ENCODE results near the gene PRDM10.
"Not testable (repeated sequence)": the region's sequence is repeated elsewhere in the genome, so short reads cannot be mapped to it uniquely, and the experiment has no call there.

Gene PRDM10, protein sequence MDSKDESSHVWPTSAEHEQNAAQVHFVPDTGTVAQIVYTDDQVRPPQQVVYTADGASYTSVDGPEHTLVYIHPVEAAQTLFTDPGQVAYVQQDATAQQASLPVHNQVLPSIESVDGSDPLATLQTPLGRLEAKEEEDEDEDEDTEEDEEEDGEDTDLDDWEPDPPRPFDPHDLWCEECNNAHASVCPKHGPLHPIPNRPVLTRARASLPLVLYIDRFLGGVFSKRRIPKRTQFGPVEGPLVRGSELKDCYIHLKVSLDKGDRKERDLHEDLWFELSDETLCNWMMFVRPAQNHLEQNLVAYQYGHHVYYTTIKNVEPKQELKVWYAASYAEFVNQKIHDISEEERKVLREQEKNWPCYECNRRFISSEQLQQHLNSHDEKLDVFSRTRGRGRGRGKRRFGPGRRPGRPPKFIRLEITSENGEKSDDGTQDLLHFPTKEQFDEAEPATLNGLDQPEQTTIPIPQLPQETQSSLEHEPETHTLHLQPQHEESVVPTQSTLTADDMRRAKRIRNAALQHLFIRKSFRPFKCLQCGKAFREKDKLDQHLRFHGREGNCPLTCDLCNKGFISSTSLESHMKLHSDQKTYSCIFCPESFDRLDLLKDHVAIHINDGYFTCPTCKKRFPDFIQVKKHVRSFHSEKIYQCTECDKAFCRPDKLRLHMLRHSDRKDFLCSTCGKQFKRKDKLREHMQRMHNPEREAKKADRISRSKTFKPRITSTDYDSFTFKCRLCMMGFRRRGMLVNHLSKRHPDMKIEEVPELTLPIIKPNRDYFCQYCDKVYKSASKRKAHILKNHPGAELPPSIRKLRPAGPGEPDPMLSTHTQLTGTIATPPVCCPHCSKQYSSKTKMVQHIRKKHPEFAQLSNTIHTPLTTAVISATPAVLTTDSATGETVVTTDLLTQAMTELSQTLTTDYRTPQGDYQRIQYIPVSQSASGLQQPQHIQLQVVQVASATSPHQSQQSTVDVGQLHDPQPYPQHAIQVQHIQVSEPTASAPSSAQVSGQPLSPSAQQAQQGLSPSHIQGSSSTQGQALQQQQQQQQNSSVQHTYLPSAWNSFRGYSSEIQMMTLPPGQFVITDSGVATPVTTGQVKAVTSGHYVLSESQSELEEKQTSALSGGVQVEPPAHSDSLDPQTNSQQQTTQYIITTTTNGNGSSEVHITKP

DNA sequence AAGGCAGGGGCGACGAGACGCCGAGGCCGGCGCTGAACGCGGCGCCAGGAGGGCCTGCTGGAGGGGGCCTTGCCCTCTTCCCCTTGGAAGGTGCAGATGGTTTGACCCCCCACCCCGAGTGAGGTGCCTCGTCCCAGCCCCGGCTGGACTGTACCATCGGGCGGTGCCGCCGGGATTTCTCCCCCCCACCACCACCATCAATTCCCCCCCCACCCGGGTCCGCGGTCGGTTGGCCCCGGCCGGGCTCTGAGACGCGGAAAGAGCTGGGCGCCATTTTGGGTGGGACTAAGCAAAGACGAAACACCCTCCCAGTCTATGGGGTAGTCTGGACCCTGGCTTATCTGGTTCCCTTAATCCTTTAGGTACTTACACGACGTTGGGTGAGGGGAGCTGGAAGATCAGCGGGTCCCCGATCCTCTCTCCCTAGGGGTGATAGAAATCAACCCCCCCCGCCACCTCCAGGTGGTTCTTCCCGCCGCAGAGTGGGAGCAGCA lies at the start of gene PRDM10:
Gene PRDM10 (minus strand): TSS at position 484 of the 494 bp plus-strand sequence. CDS start 41,871 bp downstream, outside the sequence.
- peak; percentile 76 for DNase-seq

DNA sequence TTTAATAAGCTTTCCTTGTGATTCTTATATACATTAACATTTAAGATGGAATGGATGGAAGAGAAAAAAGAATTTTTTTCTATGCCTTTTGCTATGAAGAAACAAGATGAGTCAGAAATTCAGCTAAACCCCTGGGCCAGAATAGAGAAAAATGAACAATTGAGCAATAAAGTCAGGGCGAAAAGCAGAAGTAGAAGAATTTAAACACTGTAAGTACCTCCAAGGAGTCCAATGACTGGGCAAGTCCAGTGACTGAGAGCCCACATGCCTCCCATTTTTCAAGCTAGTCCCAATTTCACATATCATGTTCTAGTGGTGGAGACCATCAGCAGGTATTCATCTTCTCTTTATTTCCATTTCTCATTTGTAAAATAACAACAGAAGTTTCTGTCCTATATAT lies 48.4 kb upstream of the PRDM10 start:
- no peak for DNase-seq

DNA sequence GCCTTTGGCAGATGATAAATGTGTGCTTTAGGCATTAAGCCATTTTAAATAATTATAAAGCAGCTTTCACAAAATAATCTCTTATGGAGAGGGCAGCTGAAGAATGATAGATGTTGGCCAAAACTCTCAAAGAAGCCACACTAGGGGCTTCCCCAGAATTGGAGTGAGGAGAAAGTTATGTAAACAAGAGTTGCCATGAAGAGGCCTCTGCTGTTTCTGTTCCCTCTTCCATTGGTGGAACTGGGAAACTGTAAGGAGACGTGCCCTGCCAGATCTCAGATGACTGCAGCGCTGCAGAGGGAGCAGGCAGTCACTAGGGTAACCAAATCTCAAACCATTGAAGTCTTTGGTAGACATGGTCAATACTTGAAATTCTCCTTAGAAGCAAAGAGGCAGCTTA lies 47.6 kb upstream of the PRDM10 start:
- DNase-seq, result no peak

DNA sequence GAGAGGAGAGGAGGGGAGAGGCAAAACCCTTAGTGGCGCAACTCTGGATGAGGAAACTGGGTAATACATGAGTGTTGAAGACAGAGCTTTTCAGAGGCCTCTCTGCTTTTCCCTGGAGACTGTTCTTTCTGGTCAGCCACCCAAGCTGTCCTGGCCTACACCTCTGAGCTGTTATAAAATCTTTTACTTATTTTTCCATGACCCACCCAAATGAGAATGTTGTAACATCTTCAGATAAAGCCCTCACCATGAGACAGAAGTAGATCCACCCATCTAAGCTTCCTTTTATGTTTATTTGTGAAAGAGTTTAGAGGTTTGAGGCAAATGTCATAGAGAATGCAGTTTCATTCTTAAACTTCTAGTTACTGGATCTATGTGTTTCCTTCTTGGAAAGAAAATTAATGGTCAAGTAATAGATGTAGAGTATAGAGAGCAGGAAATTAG lies 46.7 kb upstream of the PRDM10 start:
- DNase-seq, result no peak

DNA sequence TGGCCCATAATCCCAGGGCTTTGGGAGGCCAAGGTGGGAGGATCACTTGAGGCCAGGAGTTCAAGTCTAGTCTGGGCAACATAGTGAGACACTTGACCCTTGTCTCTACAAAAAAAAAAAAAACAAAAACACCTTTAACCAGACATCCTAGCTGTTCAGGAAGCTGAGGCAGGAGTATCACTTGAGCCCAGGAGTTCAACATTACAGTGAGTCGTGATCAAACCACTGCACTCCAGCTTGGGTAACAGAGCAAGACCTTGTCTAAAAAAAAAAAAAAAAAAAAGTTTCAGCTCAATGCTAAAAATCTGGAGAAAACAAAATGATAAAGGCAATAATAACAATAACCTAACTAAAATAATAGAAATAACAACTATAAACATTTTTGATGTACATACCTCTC lies 44.5 kb upstream of the PRDM10 start:
- no peak for DNase-seq

DNA sequence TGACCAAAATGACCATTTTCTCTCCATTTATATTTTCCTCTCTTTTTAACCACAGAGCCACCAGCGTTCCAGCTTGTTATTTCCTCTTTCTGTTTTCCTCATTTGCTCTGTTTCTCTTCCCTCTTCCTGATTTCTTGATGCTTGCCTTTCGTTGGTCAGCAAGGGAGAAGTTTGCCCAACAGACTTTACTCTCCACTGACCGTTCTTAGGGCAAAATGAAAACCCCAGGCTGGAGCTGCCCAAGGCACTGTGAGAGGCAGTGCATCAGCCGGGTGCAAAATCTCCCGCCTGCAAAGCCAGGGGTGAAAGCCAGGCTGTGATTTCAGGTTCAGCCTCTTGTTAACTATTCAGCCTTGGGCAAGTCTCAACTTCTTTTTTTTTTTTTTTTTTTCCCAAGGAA lies 40.9 kb upstream of the PRDM10 start:
- DNase-seq, result no peak

DNA sequence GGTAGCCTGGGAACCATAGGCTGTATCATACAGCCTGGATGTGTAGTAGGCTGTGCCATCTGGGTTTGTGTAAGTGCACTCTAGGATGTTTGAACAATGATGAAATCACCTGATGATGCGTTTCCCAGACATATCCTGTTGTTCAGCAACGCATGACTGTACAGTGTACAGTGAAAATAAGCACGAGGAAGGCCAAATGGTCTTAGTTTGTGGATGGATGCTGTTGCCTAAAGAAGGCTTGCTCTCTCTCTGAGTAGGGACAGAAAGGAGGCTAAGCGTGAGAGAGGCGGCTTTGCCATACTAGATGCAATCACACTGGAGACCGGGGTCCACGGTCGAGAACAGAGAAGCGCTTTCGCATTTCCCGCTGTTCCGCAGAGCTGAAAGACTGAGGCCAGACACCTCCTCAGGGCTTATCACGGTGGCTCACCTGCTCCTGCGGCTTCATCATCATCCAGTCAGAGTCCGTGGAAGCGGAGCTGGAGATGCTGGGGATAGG lies 39.5 kb upstream of the PRDM10 start:
- peak; percentile 61 for DNase-seq

DNA sequence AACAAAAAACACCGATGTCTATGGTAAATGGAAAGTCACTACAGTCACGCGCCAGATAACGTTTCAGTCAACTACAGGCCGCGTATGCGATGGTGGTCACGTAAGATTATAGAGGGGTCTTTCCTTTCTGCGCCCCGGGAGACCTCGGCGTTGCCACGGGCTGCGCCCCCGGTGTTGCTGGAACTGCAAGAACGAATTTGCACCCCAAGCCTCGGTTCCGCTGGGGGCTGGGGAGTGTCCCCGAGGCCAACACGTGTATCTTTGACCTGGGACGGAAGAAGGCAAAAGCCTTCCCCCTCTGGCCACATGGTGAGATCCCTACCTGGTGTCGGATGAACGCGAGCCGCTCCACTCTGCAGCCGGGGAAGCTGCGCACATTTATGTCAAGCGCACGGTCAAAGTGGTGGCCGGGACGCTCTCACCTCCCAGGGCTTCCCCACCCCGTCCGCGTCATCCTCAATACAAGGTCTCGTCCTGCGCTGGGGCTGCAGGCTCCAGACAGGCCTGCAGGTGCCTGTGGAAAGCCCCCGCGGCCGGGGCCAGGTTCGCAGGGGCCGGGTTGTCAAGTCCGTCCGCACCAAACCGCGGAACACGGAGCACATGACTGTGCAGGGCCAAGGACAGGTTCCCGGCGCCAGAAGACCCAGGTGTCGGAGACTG lies 37.8 kb upstream of the PRDM10 start:
- no peak for DNase-seq

DNA sequence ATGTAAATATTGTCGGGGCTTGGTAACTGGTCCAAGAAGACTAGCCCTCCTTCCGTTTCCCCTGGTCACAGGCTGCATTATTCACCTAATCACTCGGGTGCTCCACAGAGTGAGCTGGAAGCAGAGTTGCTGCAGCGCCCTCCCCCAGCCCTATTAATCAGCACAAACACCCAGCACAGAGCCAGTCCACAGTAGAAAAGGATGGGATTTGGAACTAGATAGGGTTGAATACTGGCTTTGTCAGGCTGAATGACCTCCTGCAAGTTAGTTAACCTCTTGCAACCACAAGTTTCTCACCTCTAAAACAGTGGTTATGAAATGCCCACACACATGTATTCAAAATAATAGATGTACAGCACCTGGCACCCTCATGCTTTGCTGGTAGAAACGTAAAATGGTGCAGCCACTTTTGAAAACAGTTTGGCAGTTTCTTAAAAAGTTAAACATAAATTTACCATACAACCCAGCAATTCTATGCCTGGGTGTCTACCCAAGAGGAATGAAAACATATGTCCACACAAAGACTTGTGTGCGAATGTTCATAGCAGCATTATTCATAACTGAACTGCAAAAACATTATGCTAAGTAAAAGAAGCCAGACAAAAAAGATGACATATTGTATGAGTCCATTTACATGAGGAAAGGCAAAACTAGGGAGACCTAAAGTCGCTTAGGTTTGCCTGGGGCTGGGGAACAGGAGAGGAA lies 35.4 kb upstream of the PRDM10 start:
- no peak for DNase-seq

DNA sequence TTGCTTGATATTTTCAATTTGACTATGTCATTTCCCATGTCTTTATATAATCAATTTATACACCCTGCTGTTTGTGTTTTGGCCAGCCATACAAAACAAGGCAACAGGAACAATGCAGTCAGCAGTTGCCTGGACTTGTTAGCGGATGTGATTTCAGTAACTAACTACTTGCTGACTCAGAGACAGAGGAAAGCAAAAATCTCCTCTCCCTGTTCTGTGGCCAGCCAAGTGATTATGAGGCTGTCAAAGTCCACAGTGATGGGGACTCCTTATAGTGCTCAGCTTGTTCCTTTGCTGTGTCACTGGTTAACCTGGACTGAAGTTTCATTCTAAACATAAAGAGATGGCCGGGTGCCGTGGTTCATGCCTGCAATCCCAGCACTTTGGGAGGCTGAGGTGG lies 34.4 kb upstream of the PRDM10 start:
- no peak for DNase-seq

DNA sequence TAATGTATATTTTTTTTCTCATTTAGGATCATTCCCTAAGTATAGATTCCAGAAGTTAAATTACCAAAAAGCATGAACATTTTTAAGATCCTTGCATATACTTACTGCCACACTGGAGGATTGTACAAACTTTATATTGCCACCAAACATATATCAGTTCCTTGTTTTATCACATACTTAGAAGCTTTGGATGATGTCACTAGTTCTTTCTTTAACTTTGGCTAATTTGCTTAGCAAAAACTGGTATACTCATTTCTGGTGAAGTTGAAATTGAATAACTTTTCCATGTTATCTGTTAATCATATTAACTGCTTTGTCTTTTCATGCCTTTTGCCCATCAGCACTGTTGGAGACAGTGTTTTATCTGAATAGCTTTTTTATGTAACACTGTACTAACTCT lies 31.6 kb upstream of the PRDM10 start:
- no peak for DNase-seq

DNA sequence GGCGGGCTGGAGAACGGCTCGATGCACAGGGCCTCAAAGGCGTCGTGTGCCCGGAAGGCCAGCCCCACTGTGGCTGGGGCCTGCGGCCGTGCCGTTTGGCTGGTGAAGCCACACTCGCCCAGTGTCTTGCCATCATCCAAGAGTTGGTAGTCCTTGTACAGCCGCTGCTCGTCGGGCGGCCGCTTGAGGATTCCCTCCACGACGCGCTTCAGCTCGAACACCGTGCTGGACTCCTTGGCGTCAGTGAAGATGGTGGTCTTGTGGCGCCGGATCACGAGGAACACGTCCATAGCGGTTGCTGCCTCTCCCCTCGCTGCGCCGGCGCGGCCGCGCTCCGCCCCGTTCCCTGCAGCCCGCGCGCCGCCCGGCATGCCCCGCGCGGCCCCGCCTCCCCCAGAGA lies 30.3 kb upstream of the PRDM10 start:
- DNase-seq, result no peak

DNA sequence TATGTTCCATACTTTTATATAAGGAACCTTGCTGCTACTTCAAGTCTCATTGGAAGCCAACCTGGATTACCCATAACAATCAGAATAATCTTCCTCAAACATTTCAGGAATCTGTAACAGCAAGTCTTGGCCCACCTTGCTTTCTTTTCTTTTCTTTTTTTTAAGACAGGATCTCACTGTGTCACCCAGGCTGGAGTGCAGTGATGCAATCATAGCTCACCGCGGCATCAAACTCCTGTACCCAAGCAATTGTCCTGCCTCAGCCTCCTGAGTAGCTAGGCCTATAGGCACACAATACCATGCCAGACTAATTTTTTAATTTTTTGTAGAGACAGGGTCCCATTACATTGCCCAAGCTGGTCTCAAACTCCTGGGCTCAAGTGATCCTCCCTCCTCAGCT lies 29.3 kb upstream of the PRDM10 start:
- no peak for DNase-seq

DNA sequence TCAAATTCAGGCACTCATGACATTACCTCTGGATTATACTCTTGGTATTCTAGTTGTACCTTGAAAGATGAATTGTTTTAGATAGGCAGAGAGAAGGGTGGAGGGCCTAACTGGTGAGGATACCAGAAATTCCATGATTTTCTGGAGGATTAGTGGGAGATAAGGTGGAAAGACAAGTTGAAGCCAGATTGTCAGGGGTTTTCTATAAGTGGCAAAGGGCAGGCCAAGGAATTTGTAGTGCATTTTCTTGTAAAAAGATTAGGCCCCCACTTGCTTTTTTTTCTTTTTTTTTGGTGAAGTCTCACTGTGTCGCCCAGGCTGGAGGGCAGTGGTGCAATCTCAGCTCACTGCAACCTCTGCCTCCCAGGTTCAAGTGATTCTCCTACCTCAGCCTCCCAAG lies 28.4 kb upstream of the PRDM10 start:
- no peak for DNase-seq

DNA sequence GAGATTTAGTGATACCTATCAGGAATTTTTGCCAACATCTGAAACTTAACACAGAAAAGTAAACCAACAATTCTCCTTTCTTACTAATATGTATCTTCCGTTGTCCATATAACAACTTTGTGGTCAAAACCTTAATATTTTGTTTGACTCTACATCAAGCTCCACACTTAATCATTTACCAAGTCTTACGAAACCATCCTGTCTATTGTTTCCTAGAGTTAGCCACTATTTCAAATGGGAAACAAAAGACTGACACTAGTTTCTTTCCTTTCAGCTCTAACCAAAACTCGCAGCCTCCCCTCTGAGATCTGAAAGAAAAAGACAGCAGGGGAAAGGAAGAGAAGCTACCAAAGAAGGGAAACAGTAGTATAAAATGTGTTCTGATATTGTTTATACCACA lies 26.5 kb upstream of the PRDM10 start:
- DNase-seq, result no peak

DNA sequence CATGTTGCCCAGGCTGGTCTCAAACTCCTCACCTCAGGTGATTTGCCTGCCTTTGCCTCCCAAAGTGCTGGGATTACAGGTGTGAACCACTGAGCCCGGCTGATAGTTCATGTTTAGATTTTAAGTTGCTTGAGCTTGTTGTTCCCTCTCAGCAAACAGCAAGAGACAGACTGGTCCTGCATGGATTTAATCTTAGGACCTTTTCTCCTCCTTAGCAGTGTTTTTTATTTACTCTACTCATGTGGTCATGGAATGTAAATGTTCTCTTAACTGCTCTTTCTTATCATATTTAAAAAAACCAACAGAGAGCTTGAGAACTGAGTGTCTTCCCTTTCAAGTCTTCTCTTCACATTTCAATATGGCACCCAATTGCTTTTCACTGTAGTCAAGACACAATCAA lies 22.7 kb upstream of the PRDM10 start:
- DNase-seq, result no peak

DNA sequence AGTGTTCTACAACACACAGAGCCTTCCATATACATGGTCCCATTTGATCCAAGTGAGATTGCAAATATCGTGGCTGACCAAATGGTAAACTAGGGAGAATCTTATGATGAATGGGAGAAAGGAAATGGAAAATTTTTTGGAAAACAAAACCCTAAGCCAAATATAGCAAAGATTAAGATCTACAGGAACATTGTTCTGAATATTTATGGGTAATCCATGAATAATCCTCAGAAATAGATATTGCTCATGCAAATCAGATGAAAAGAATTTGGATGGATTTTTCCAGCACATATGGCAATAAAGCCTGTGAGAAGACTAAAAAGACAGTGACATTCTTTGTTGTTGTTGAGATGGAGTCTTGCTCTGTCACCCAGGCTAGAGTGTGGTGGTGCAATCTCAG lies 21.7 kb upstream of the PRDM10 start:
- DNase-seq, result no peak

DNA sequence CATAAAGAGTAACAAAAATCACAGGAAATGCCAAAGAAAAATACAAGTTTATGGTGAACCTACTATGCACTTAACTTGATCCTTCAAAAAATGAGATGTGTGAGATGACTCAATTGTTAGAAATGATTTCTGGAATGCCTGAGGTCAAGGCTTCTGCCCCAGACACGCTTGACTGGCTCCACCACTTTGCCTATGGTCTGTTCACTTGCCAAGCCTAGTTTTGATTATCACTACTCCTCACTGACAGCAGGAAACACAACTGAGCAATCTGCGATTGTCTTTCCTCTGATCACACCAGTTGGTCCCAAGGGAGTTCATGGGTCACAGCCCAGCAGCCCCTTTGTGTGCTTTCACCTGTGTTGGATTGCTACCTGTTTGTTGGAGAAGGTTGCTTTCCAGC lies 20.6 kb upstream of the PRDM10 start:
- DNase-seq, result peak; percentile 66

DNA sequence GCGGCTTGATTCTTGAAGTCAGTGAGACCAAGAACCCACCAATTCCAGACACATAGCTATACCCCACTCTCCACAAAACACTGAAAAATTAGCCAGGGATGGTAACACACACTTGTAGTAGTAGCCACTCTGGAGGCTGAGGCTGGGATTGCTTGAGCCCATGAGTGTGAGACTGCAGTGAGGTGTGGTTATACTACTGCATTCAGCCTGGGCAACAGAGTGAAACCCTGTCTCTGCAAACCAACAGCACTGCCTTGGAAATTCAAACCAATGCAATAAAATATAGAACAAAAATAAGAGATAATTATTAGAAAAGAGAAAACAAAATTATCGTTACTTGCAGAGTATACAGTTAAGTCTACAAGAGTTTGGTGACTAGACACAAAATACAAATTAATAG lies 20.2 kb upstream of the PRDM10 start:
- no peak for DNase-seq

DNA sequence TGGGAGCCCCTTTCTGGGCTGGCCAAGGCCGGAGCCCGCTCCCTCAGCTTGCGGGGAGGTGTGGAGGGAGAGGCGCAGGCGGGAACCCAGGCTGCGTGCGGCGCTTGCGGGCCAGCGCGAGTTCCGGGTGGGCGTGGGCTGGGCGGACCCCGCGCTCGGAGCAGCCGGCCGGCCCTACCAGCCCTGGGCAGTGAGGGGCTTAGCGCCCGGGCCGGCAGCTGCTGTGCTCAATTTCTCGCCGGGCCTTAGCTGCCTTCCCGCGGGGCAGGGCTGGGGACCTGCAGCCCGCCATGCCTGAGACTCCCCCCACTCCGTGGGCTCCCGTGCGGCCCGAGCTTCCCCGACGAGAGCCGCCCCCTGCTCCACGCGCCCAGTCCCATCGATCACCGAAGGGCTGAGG lies 19.0 kb upstream of the PRDM10 start:
- DNase-seq, result not testable (repeated sequence)

DNA sequence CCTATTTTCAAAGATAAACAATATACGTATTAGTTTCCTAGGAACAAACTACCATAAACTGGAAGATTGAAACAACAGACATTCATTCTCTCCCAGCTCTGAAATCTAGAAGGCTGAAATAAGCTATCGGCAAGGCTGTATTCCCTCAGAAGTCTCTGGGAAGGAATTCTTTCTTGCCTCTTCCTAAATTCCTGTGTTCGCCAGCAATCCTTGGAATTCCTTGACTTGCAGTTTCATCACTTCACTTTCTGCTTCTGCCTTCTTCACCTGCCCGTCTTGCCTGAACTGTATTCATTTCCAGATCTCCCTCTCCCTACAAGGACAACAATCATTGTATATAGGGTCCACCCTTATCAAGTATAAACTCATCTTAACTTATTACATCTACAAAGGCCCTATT lies 17.7 kb upstream of the PRDM10 start:
- no peak for DNase-seq

DNA sequence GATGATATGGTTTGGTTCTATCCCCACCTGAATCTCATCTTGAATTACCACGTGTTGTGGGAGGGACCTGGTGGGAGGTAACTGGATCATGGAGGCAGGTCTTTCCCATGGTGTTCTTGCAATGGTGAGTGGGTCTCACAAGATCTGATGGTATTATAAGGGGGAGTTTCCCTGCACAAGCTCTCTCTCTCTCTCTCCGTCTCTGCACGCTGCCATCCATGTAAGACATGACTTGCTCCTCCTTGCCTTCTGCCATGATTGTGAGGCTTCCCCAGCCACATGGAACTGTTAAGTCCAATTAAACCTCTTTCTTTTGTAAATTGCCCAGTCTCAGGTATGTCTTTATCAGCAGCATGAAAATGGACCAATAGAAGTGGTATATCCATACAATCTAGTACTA lies 13.2 kb upstream of the PRDM10 start:
- not testable (repeated sequence) for DNase-seq

All from DMS153 (cell line).